HepG2 (cell line): ENCODE data around the gene LLGL2. TPM values are rescaled to one million over a fixed set of nuclear protein-coding genes. Genes with fewer than 3 reads are reported as not detected.
A peak's percentile ranks its signal among the peaks of the same experiment; 100 is the strongest.

Experiments used
- ATAC-seq: fragments of 200-7000 bp; cut with Tn5 transposase; 3 replicates; pipeline ENCODE4 v1.9.1; 2020; ENCODE audit warnings: mild to moderate bottlenecking, moderate library complexity
- BruUV-seq: library from RNA; stranded (reverse); fragments of 400-500 nt; replicated peaks from 2 replicates; lab custom pipeline; 2021; lab: Mats Ljungman, UMichigan
- CTCF ChIA-PET: fragments of 300-600 bp; formaldehyde crosslinking; extraction: SDS; loops from one replicate; lab custom pipeline; 2021; ENCODE audit warnings: low total read pairs, inconsistent platforms, low intra/inter-chr PET ratio; lab: Yijun Ruan, JAX
- POLR2A ChIA-PET: fragments of 350-600 bp; sonication (Branson Sonifier 250); formaldehyde crosslinking; loops from one replicate; lab custom pipeline; 2020; ENCODE audit warnings: antibody characterized with exemption, inconsistent platforms; lab: Yijun Ruan, JAX
- DNase-seq: peaks from one replicate; pipeline ENCODE4 v3.0.0-alpha.2; 2015; ENCODE audit warnings: low spot score
- FAIRE-seq: peaks from 3 replicates; lab custom pipeline; 2011; peaks lifted over from hg19 to GRCh38; lab: Jason Lieb, UNC
- H2AFZ ChIP-seq: one replicate; pipeline ENCODE4 v1.6.1; 2011; ENCODE audit warnings: low read length, inconsistent platforms
- H3K27ac ChIP-seq: fragments of 300-600 bp; 3 replicates; pipeline ENCODE4 v1.8.0; 2011; ENCODE audit warnings: mixed run types, mild to moderate bottlenecking, mixed read lengths, low read length, inconsistent platforms; ENCODE audit not compliant: insufficient read depth; ENCODE audit errors: extremely low read length
- H3K27me3 ChIP-seq, 2 experiments: fragments of 200-600 bp in 1 of 2; 2 replicates in 1 of 2; 3 replicates in 1 of 2; pipeline versions ENCODE4 v1.6.0 to v1.8.0; 2011; ENCODE audit warnings: low read length in 2 of 2, mild to moderate bottlenecking in 2 of 2, moderate library complexity in 2 of 2, inconsistent platforms in 1 of 2; ENCODE audit not compliant: insufficient read depth in 2 of 2, control insufficient read depth in 1 of 2
- H3K36me3 ChIP-seq, 2 experiments: fragments of 200-600 bp in 1 of 2; replicated peaks in 1 of 2; 2 replicates in 1 of 2; 3 replicates in 1 of 2; pipeline versions ENCODE4 v1.5.1 to v1.8.0; 2011; ENCODE audit warnings: low read length in 2 of 2, inconsistent platforms in 1 of 2; ENCODE audit not compliant: insufficient read depth in 2 of 2, control insufficient read depth in 1 of 2
- H3K4me1 ChIP-seq: 2 replicates; pipeline ENCODE4 v1.5.1; 2012; ENCODE audit warnings: low read length, inconsistent platforms; ENCODE audit not compliant: insufficient read depth
- H3K4me2 ChIP-seq: 2 replicates; pipeline ENCODE4 v1.6.0; 2011; ENCODE audit warnings: low read depth, low read length, inconsistent platforms
- H3K4me3 ChIP-seq, 3 experiments: fragments of 200-600 bp in 1 of 3; sonication (generic), shearing (Covaris generic) in 1 of 3; replicated peaks in 1 of 3; 2 replicates each; pipeline ENCODE4 v1.5.1; 2011 to 2016; ENCODE audit warnings: low read length in 3 of 3, inconsistent platforms in 2 of 3, low read depth in 2 of 3, mild to moderate bottlenecking in 2 of 3, control low read depth in 1 of 3, mixed read lengths in 1 of 3; ENCODE audit not compliant: insufficient read depth in 1 of 3
- H3K79me2 ChIP-seq: one replicate; pipeline ENCODE4 v1.6.1; 2011; ENCODE audit warnings: low read length, inconsistent platforms; ENCODE audit not compliant: insufficient read depth
- H3K9ac ChIP-seq: 2 replicates; pipeline ENCODE4 v1.6.0; 2011; ENCODE audit warnings: mild to moderate bottlenecking, low read depth, low read length, inconsistent platforms; ENCODE audit not compliant: insufficient read depth
- H3K9me3 ChIP-seq: 2 replicates; pipeline ENCODE4 v1.5.1; 2012; ENCODE audit warnings: mild to moderate bottlenecking, low read length
- H4K20me1 ChIP-seq: 2 replicates; pipeline ENCODE4 v1.6.0; 2011; ENCODE audit warnings: inconsistent platforms, mild to moderate bottlenecking, low read length, moderate library complexity; ENCODE audit not compliant: insufficient read depth
- SMC3 ChIP-seq: IDR thresholded peaks from 2 replicates; pipeline ENCODE4 v1.6.1; 2011; ENCODE audit warnings: low read length, improper control_type of control experiment
- STAG1 ChIP-seq: sonication (generic); formaldehyde crosslinking; IDR thresholded peaks from 2 replicates; pipeline ENCODE4 v1.4.0; 2020; ENCODE audit warnings: missing genetic modification reagents
- ZMYM3 ChIP-seq: sonication (generic); formaldehyde crosslinking; IDR thresholded peaks from 2 replicates; pipeline ENCODE4 v1.5.1; 2020; ENCODE audit warnings: mild to moderate bottlenecking, missing genetic modification reagents
- ZNF557 ChIP-seq: sonication (generic); formaldehyde crosslinking; IDR thresholded peaks from 2 replicates; pipeline ENCODE4 v1.4.0; 2020; ENCODE audit warnings: missing genetic modification reagents
- ZNF660 ChIP-seq: sonication (generic); formaldehyde crosslinking; IDR thresholded peaks from 2 replicates; pipeline ENCODE4 v1.5.1; 2020; ENCODE audit warnings: mild to moderate bottlenecking, low read depth, missing genetic modification reagents, borderline replicate concordance
- ZNF749 ChIP-seq: sonication (generic); formaldehyde crosslinking; IDR thresholded peaks from 2 replicates; pipeline ENCODE4 v1.8.0; 2022; ENCODE audit warnings: mild to moderate bottlenecking, missing genetic modification reagents, moderate library complexity, borderline replicate concordance
- WGBS: methylation state at CpG from one replicate; pipeline ENCODE4 v1.1.6; 2017; ENCODE audit warnings: low lambda C conversion rate; 5-methylcytosine and 5-hydroxymethylcytosine counted together
- in situ Hi-C: cut with HindIII; loops from 2 replicates; pipeline ENCODE4 v1.10.0; 2017; ENCODE audit warnings: low pct_unique_long_range_greater_than_20kb; ENCODE audit not compliant: extremely low pct_ligation_motif_present
- intact Hi-C: fragments of 100-400 bp; cut with micrococcal nuclease; formaldehyde crosslinking; loops from one replicate; pipeline ENCODE4 v1.10.0; 2022; ENCODE audit not compliant: unreplicated experiment
- polyA plus RNA-seq, 8 experiments: library from polyadenylated mRNA; depleted of rRNA in 3 of 8; stranded (reverse) in 7 of 8; unstranded in 1 of 8; fragments of >200 nt; fragmentation: Illumina TruSeq in 4 of 8; extraction: Trizol in 4 of 8; gene quantifications; 2 replicates each; pipeline versions ENCODE4 v1.2.1 to v1.2.3, GENCODE V29; 2011 to 2016; ENCODE audit warnings: low read depth in 4 of 8, missing spikeins in 1 of 8, mixed read lengths in 1 of 8; ENCODE audit not compliant: insufficient read depth in 1 of 8
- total RNA-seq, 5 experiments: library from RNA; depleted of rRNA; stranded (reverse); fragments of >200 nt; fragmentation: Illumina TruSeq; extraction: Trizol; gene quantifications; 2 replicates each; pipeline ENCODE4 v1.2.3, GENCODE V29; 2016; ENCODE audit warnings: low read depth in 1 of 5
- TF ChIP-seq, protein P1 (sequence below): sonication (generic); formaldehyde crosslinking; IDR thresholded peaks from 2 replicates; pipeline ENCODE4 v1.5.0; 2020; ENCODE audit warnings: mild to moderate bottlenecking, missing genetic modification reagents, moderate library complexity
- TF ChIP-seq, protein P2 (sequence below): sonication (generic); IDR thresholded peaks from 2 replicates; pipeline ENCODE4 v1.6.1; 2016; ENCODE audit warnings: low read depth, borderline replicate concordance

The LLGL2 gene
- total and polyA plus RNA-seq, 2 of the 13 experiments (the other 11 are each of a cell fraction or from before 2014, with no cell fraction given), result 83.0 to 86.7 TPM

DNA sequence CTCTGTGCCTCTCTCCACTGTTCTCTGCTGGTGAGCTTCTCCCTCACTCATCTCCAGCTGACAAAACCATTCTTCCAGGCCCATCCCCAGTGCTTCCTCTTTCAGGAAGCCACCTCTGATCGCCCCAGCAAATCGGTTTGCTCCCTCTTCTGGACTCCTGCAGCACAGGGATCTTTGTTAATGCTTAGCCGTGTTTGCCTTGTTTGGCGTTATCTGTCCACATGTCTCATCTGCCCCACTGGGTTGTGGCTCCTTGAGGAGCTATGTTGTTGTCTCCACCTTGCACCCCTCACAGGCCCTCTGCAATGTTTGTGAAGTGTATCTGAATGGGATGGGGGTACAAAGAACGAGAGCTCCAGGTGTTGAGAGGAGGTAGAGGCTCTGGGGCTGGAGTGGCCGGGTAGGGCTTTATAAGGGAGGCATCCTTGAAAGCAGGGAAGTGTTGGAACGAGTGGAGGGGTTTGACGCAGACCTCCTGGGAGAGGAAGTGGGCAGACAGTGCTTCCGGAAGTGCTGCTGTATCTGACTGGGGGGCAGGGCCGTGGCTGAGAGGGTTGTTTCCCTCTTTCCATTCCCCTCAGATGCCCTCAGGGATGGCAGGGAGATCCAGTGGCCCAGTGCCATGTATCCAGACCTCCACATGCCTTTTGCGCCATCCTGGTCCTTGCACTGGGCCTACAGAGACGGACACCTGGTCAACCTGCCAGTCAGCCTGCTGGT, 38.0 kb upstream of the LLGL2 start:
- no peaks in the 10 kb centered on the region for H3K4me1 ChIP-seq
- no peak overlapping the region for H3K27ac ChIP-seq
- ATAC-seq (peak; percentile 13; the same call in 2 of the 3 replicates), DNase-seq (no peak)
- H3K4me3 ChIP-seq, result no peak overlapping the region
- in situ Hi-C loops (loop anchor here (5.0 kb wide), 1 partner anchor 55 kb away; no protein-coding TSS in a partner anchor), intact Hi-C loops (loop anchor here (5.0 kb wide), 1 partner anchor 60 kb away; no protein-coding TSS in a partner anchor)
- H3K9ac ChIP-seq, result no peak overlapping the region
- no peaks in the 10 kb centered on the region for H3K79me2 ChIP-seq
- 88% methylated on average over 11 of the region's 12 CpGs for WGBS
- no peak overlapping the region for H2AFZ ChIP-seq
- TF ChIP-seq, protein P1, sequence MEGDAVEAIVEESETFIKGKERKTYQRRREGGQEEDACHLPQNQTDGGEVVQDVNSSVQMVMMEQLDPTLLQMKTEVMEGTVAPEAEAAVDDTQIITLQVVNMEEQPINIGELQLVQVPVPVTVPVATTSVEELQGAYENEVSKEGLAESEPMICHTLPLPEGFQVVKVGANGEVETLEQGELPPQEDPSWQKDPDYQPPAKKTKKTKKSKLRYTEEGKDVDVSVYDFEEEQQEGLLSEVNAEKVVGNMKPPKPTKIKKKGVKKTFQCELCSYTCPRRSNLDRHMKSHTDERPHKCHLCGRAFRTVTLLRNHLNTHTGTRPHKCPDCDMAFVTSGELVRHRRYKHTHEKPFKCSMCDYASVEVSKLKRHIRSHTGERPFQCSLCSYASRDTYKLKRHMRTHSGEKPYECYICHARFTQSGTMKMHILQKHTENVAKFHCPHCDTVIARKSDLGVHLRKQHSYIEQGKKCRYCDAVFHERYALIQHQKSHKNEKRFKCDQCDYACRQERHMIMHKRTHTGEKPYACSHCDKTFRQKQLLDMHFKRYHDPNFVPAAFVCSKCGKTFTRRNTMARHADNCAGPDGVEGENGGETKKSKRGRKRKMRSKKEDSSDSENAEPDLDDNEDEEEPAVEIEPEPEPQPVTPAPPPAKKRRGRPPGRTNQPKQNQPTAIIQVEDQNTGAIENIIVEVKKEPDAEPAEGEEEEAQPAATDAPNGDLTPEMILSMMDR, result peak; percentile 36
- TF ChIP-seq, protein P2, sequence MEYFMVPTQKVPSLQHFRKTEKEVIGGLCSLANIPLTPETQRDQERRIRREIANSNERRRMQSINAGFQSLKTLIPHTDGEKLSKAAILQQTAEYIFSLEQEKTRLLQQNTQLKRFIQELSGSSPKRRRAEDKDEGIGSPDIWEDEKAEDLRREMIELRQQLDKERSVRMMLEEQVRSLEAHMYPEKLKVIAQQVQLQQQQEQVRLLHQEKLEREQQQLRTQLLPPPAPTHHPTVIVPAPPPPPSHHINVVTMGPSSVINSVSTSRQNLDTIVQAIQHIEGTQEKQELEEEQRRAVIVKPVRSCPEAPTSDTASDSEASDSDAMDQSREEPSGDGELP, result no peak
- TF ChIP-seq ZNF660 (CRISPR knock-in tag) (no peak), ZMYM3 (CRISPR knock-in tag) (no peak), ZNF749 (0 out of 2 replicates have a peak, but pooled peaks have one; percentile 36), ZNF557 (CRISPR knock-in tag) (no peak), SMC3 (peak; percentile 50; the same call in 1 of the 2 replicates), STAG1 (CRISPR knock-in tag) (peak; percentile 44)
- TF ChIP-seq, all 625 proteins: peak for 4
- peaks cover 25 to 34% of the 10 kb centered on the region in 2 experiments for H3K36me3 ChIP-seq
- CTCF ChIA-PET, result interaction anchor here (1.0 kb wide), 2 partner anchors 61 to 62 kb away, joined by 3 to 4 read pairs; no protein-coding TSS in a partner anchor
- H3K27me3 ChIP-seq, result no peaks in the 10 kb centered on the region
- FAIRE-seq, result peak; percentile 34
- POLR2A ChIA-PET, result no interaction called here
- no peak overlapping the region for H3K4me2 ChIP-seq
- peaks cover 7% of the 10 kb centered on the region; the same call in 1 of the 2 replicates for H4K20me1 ChIP-seq
- BruUV-seq, result no TSS peak
- no peaks in the 10 kb centered on the region for H3K9me3 ChIP-seq
